Uterus (tissue), 4 donors: ENCODE measurements around the gene ESPNL. TPM values are rescaled to one million over a fixed set of nuclear protein-coding genes. Genes with fewer than 3 reads are reported as not detected.

ENCODE experiments used
- DNase-seq, 2 donors: peaks; one replicate each; pipeline ENCODE4 v3.0.0-alpha.2; 2019 to 2020
- H3K27ac ChIP-seq, 2 donors: fragments of 200-600 bp; sonication (generic); 1 replicate in 1 of 2; 2 replicates in 1 of 2; pipeline ENCODE4 v1.5.1; 2016 to 2018
- H3K27me3 ChIP-seq, 2 donors: fragments of 200-600 bp; sonication (generic); one replicate each; pipeline ENCODE4 v1.5.1; 2018 to 2019; ENCODE audit warnings: control low read depth in 1 of 2
- H3K36me3 ChIP-seq, 2 donors: fragments of 200-600 bp; sonication (generic); one replicate each; pipeline ENCODE4 v1.5.1; 2019; ENCODE audit warnings: control low read depth in 1 of 2
- H3K4me1 ChIP-seq, 2 donors: fragments of 200-600 bp; sonication (generic); one replicate each; pipeline ENCODE4 v1.5.1; 2018 to 2019; ENCODE audit warnings: control low read depth in 1 of 2
- H3K4me3 ChIP-seq, 2 donors: fragments of 200-600 bp; sonication (generic); 1 replicate in 1 of 2; 2 replicates in 1 of 2; pipeline ENCODE4 v1.5.1; 2018 to 2019; ENCODE audit warnings: mild to moderate bottlenecking in 1 of 2
- H3K9me3 ChIP-seq, 2 donors: fragments of 200-600 bp; sonication (generic); one replicate each; pipeline ENCODE4 v1.5.1; 2019; ENCODE audit warnings: control low read depth in 1 of 2
- POLR2A ChIP-seq, 2 donors: fragments of 450-650 bp; IDR thresholded peaks; one replicate each; pipeline ENCODE4 v1.6.1; 2016; ENCODE audit warnings: antibody characterized with exemption in 2 of 2, mild to moderate bottlenecking in 1 of 2, moderate library complexity in 1 of 2
- intact Hi-C: fragments of 100-400 bp; cut with DNase I; formaldehyde crosslinking; loops from one replicate; pipeline ENCODE4 v1.15.1; 2023; ENCODE audit warnings: low total_unique reads
- total RNA-seq, 4 donors: library from RNA; depleted of rRNA in 3 of 4; stranded (reverse); fragments of >200 nt in 3 of 4; gene quantifications; one replicate each; pipeline versions ENCODE4 v1.1.0 to v1.2.4, GENCODE V29; 2014 to 2023
- TF ChIP-seq, protein P1 (sequence below), 4 experiments: fragments of 200-600 bp in 2 of 4; fragments of 450-650 bp in 2 of 4; sonication (generic) in 2 of 4; IDR thresholded peaks; one replicate each; pipeline ENCODE4 v1.5.1; 2016 to 2019; ENCODE audit warnings: antibody characterized with exemption in 4 of 4, mild to moderate bottlenecking in 2 of 4, moderate library complexity in 1 of 4
- donor health status: DM: yes; HTN: yes; CAD: no.

Gene ESPNL
- total RNA-seq, 4 donors from 2014 or later: 0.34 to 7.7 TPM; not detected in 2

DNA sequence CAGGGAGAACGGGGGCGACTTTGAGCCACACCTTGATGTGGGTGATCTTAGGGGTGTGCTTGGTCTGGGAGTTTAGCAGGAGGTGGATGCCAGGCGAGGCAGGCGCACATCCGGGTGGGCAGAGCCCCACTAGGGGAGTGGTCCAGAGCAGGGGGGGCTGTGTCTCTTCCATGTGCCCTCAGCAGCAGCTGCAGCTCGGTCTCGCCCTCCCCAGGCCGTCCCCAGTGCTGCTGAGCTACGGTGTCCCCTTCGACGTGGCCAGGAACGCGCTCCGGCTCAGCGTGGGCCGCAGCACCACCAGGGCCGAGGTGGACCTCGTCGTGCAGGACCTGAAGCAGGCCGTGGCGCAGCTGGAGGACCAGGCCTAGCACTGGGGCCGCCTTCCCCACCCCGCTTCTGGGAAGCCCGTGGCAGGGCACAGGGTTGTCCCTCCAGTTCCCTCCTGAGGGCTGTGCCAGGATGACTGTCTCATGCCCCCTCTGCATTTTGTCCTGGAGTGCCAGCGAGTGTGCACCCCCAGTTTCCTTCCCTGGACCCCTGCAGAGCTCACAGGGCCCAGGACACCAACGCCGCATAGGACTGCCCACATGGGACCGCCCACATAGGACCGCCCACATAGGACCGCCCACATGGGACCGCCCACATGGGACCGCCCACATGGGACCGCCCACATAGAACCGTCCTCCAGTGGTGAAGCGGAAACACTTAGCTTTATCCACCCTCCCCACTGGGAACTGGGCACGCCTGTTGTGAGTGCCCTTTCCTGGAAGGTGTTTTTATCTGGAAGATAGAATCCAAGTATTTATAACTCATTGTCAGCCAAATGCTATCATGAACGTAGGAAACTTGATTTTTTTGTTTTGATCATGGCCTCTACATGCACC lies 1.9 kb upstream of the ESPNL start:
- TF ChIP-seq, protein P1, sequence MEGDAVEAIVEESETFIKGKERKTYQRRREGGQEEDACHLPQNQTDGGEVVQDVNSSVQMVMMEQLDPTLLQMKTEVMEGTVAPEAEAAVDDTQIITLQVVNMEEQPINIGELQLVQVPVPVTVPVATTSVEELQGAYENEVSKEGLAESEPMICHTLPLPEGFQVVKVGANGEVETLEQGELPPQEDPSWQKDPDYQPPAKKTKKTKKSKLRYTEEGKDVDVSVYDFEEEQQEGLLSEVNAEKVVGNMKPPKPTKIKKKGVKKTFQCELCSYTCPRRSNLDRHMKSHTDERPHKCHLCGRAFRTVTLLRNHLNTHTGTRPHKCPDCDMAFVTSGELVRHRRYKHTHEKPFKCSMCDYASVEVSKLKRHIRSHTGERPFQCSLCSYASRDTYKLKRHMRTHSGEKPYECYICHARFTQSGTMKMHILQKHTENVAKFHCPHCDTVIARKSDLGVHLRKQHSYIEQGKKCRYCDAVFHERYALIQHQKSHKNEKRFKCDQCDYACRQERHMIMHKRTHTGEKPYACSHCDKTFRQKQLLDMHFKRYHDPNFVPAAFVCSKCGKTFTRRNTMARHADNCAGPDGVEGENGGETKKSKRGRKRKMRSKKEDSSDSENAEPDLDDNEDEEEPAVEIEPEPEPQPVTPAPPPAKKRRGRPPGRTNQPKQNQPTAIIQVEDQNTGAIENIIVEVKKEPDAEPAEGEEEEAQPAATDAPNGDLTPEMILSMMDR (IDR thresholded peaks at IDR 0.05): no peak
- no peak for TF ChIP-seq POLR2A (IDR thresholded peaks at IDR 0.05)
- no peak overlapping the region for H3K27ac ChIP-seq
- H3K36me3 ChIP-seq: no peaks in the 10 kb centered on the region
- intact Hi-C loops: no loop called here
- H3K27me3 ChIP-seq: no peaks in the 10 kb centered on the region
- no peaks in the 10 kb centered on the region for H3K9me3 ChIP-seq
- H3K4me3 ChIP-seq: no peak overlapping the region
- DNase-seq: no peak
- no peaks in the 10 kb centered on the region for H3K4me1 ChIP-seq

DNA sequence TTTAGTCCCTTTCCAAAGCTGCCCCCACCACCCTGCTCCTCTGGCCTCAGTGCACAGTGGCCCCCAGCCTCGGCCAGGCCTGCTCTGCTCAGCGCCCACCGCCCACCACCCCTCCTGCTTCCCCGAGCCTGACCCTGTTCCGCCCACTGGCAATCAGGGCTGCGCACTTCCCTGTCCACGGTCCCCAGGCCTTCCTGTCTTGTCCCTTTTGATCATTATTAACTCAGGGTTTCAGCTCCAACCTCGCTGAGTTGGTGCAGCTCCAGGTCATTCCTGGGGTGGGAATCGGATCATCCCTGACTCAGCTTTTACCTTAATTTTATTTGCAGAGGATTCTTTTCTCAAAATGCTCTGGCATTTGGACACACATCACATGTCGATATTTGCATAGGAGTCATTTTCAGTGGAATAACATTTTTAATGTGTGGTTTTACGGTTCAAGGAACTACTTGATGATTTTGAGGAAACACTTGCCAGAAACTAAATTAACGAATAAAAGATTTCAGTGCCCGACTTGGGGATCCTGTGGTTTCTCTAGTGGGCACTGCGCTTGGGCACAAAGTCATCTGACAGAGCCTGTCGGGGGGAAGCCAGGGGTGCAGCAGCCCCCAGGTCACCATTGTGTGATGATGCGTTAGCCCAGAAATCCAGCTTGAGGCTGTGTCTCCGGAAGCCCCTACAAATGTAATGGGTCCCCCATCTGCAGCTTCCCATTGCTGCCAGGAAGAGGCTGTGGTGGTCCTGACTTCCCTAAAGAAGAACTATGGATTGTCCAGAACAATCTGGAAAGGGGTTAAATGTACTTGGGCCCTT lies 1.0 kb upstream of the ESPNL start:
- Histone ChIP-seq H3K36me3 (no peaks in the 10 kb centered on the region), H3K27ac (no peak overlapping the region), H3K27me3 (no peaks in the 10 kb centered on the region), H3K4me3 (no peak overlapping the region), H3K9me3 (no peaks in the 10 kb centered on the region), H3K4me1 (no peaks in the 10 kb centered on the region)
- intact Hi-C loops: no loop called here
- TF ChIP-seq, protein P1 (IDR thresholded peaks at IDR 0.05): no peak
- TF ChIP-seq POLR2A (IDR thresholded peaks at IDR 0.05): no peak
- DNase-seq: no peak

- TF ChIP-seq, protein P1 (IDR thresholded peaks at IDR 0.05): no peak
- TF ChIP-seq POLR2A (IDR thresholded peaks at IDR 0.05): no peak
Measured at GRCh38 chr2:238099714-238100048, 459 bp upstream of the ESPNL start.

DNA sequence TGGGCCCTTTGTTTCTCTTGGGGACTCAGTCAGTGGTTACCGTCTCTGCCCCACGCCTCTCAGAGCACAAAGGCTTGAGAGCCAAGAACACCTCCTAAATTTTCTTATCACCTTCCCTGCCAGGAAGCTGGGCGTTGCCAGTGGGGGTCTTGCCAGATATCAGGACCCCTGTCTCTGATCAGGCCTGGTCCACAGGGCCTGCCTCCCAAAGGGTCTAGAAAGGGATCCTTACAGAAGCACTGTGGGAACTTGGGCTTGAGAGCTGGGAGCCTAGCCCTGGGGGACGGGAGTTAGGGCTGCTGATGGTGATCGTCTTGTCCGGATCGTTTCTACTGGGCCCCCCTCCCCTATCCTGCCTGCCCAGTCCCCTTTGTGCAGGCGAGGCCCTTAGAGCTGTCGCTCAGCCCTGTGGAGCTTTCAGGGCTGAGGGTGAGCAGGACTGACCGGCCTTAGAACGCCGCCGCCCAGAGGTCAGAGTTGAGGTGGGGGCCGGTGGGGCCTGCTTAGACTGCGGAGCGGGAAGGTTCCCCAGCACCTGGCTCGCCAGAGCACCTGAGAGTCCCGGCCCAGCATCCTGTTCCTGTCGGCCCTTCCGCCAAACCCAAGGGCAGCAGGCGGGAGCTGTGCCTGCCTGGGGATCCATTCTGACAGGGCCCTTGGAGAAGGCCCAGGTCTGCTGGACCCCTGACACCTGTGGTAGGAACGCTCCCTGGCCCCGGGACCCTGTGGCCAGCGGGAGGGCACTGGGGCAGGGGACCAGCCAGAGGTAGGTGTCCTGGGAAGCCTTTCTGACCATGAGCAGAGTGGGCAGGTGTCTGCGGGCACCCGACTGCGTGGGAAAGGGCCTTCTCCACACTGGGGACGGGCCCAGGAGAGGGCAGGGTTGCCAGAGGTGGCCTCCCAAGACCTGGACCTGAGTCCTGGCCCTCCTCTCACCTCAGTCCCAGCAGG lies 956 bp downstream of the ESPNL start:
- Histone ChIP-seq H3K36me3 (no peaks in the 10 kb centered on the region), H3K9me3 (no peaks in the 10 kb centered on the region), H3K4me1 (no peaks in the 10 kb centered on the region), H3K27ac (no peak overlapping the region), H3K27me3 (no peaks in the 10 kb centered on the region), H3K4me3 (no peak overlapping the region)
- DNase-seq: peak; percentile 7 to 13
- intact Hi-C loops: no loop called here
- TF ChIP-seq POLR2A (IDR thresholded peaks at IDR 0.05): no peak
- TF ChIP-seq, protein P1 (IDR thresholded peaks at IDR 0.05): no peak

More at GRCh38 chr2:238099714-238100048, 459 bp upstream of the ESPNL start:
- H3K36me3 ChIP-seq: no peaks in the 10 kb centered on the region
- no peaks in the 10 kb centered on the region for H3K9me3 ChIP-seq
- H3K4me3 ChIP-seq: no peak overlapping the region
- intact Hi-C loops: no loop called here
- H3K27ac ChIP-seq: no peak overlapping the region
- DNase-seq: no peak
- no peaks in the 10 kb centered on the region for H3K27me3 ChIP-seq
- H3K4me1 ChIP-seq: no peaks in the 10 kb centered on the region
